Type B pancreatic cell (in vitro differentiated cells): Measurements from ENCODE around the gene OSBPL3. TPM values are rescaled to one million over a fixed set of nuclear protein-coding genes. Genes with fewer than 3 reads are reported as not detected.

Experiments used
- DNase-seq: peaks from one replicate; pipeline ENCODE4 v3.0.0; 2021; ENCODE audit warnings: mixed read lengths; ENCODE audit not compliant: unreplicated experiment; ENCODE audit errors: extremely low spot score
- H3K27ac Mint-ChIP-seq: 2 replicates; pipeline ENCODE4 v1.8.0; 2021; ENCODE audit warnings: mild to moderate bottlenecking, mixed read lengths
- H3K27me3 Mint-ChIP-seq: 2 replicates; pipeline ENCODE4 v1.8.0; 2021; ENCODE audit warnings: mixed read lengths
- H3K36me3 Mint-ChIP-seq: 2 replicates; pipeline ENCODE4 v1.8.0; 2021; ENCODE audit warnings: mixed read lengths
- H3K4me1 Mint-ChIP-seq: one replicate; pipeline ENCODE4 v1.8.0; 2021; ENCODE audit warnings: mixed read lengths; ENCODE audit not compliant: unreplicated experiment
- H3K4me3 Mint-ChIP-seq: 2 replicates; pipeline ENCODE4 v1.8.0; 2021; ENCODE audit warnings: mild to moderate bottlenecking, mixed read lengths
- H3K9me3 Mint-ChIP-seq: 2 replicates; pipeline ENCODE4 v1.8.0; 2021; ENCODE audit warnings: mixed read lengths
- total RNA-seq: library from RNA; stranded (reverse); gene quantifications from 2 replicates; pipeline ENCODE4 v1.2.1, GENCODE V29; 2021; ENCODE audit warnings: low replicate concordance
- TF ChIP-seq, protein P1 (sequence below): fragments of 200-600 bp; sonication (generic); conservative IDR thresholded peaks from 2 replicates; pipeline ENCODE4 v1.5.0; 2021; ENCODE audit warnings: antibody characterized with exemption, mild to moderate bottlenecking

Gene OSBPL3
- total RNA-seq, 1 donor from 2014 or later: 18.3 TPM

DNA sequence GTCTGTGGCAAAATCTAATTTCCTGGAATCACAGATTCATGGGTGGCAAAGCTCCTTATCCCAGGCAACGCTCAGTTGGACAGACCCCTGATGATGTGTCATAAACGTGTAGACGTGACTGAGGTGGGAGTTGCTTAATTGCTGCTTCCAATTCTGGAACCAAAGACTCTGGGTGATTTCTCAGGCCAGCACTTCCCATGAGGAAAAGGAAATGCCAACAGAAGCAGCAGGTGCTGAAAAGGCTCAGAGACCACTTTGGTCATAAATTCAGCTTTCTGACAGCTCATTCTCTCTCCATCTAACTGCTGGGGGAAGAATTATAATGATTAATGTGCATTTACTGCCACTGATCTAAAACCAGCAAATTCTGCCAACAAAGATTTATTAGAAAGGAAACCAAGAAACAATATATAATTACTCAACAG is 88.7 kb downstream of the OSBPL3 start:
- no peak for DNase-seq
- Mint-ChIP-seq H3K4me1 (peaks cover 4% of the 10 kb centered on the region), H3K27me3 (no peaks in the 10 kb centered on the region), H3K4me3 (no peak overlapping the region), H3K36me3 (no peaks in the 10 kb centered on the region), H3K9me3 (no peaks in the 10 kb centered on the region), H3K27ac (no peak overlapping the region)
- TF ChIP-seq, protein P1, sequence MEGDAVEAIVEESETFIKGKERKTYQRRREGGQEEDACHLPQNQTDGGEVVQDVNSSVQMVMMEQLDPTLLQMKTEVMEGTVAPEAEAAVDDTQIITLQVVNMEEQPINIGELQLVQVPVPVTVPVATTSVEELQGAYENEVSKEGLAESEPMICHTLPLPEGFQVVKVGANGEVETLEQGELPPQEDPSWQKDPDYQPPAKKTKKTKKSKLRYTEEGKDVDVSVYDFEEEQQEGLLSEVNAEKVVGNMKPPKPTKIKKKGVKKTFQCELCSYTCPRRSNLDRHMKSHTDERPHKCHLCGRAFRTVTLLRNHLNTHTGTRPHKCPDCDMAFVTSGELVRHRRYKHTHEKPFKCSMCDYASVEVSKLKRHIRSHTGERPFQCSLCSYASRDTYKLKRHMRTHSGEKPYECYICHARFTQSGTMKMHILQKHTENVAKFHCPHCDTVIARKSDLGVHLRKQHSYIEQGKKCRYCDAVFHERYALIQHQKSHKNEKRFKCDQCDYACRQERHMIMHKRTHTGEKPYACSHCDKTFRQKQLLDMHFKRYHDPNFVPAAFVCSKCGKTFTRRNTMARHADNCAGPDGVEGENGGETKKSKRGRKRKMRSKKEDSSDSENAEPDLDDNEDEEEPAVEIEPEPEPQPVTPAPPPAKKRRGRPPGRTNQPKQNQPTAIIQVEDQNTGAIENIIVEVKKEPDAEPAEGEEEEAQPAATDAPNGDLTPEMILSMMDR: no peak

- H3K9me3 Mint-ChIP-seq: no peaks in the 10 kb centered on the region
- peaks cover 11% of the 10 kb centered on the region for H3K4me1 Mint-ChIP-seq
- TF ChIP-seq, protein P1: no peak
- H3K27ac Mint-ChIP-seq: no peak overlapping the region
- H3K27me3 Mint-ChIP-seq: no peaks in the 10 kb centered on the region
- no peak for DNase-seq
- H3K36me3 Mint-ChIP-seq: no peaks in the 10 kb centered on the region
- no peak overlapping the region for H3K4me3 Mint-ChIP-seq
Observed at GRCh38 chr7:24889611-24890010, 90.4 kb downstream of the OSBPL3 start.

GRCh38 chr7:24888653-24889052 is 91.3 kb downstream of the OSBPL3 start:
- Mint-ChIP-seq H3K27ac (no peak overlapping the region), H3K4me3 (no peak overlapping the region), H3K9me3 (no peaks in the 10 kb centered on the region), H3K36me3 (no peaks in the 10 kb centered on the region), H3K27me3 (no peaks in the 10 kb centered on the region), H3K4me1 (peaks cover 20% of the 10 kb centered on the region)
- TF ChIP-seq, protein P1: no peak
- no peak for DNase-seq

- no peaks in the 10 kb centered on the region for H3K27me3 Mint-ChIP-seq
- no peaks in the 10 kb centered on the region for H3K9me3 Mint-ChIP-seq
- no peak overlapping the region for H3K27ac Mint-ChIP-seq
- peaks cover 29% of the 10 kb centered on the region for H3K4me1 Mint-ChIP-seq
- no peaks in the 10 kb centered on the region for H3K36me3 Mint-ChIP-seq
- DNase-seq: no peak
- H3K4me3 Mint-ChIP-seq: no peak overlapping the region
- TF ChIP-seq, protein P1: no peak
Observed at GRCh38 chr7:24885716-24886115, 94.3 kb downstream of the OSBPL3 start.

GRCh38 chr7:24885305-24885704 is 94.7 kb downstream of the OSBPL3 start:
- TF ChIP-seq, protein P1: no peak
- peaks cover 29% of the 10 kb centered on the region for H3K4me1 Mint-ChIP-seq
- no peaks in the 10 kb centered on the region for H3K36me3 Mint-ChIP-seq
- DNase-seq: no peak
- H3K27me3 Mint-ChIP-seq: no peaks in the 10 kb centered on the region
- no peak overlapping the region for H3K4me3 Mint-ChIP-seq
- no peak overlapping the region for H3K27ac Mint-ChIP-seq
- no peaks in the 10 kb centered on the region for H3K9me3 Mint-ChIP-seq

- peaks cover 25% of the 10 kb centered on the region for H3K4me1 Mint-ChIP-seq
- H3K27me3 Mint-ChIP-seq: no peaks in the 10 kb centered on the region
- TF ChIP-seq, protein P1: no peak
- H3K27ac Mint-ChIP-seq: no peak overlapping the region
- no peak for DNase-seq
- no peaks in the 10 kb centered on the region for H3K36me3 Mint-ChIP-seq
- H3K9me3 Mint-ChIP-seq: no peaks in the 10 kb centered on the region
- no peak overlapping the region for H3K4me3 Mint-ChIP-seq
Observed at GRCh38 chr7:24884401-24884800, 95.6 kb downstream of the OSBPL3 start.
